ENCODE measurements around the gene BCL2L1.
A peak's percentile ranks its signal among the peaks of the same experiment; 100 is the strongest.

The BCL2L1 gene

GRCh38 chr20:31717478-31718201 lies 5.0 kb downstream of the BCL2L1 start:
- peaks cover 62% of the 10 kb centered on the region for H3K4me1 Mint-ChIP-seq
- H3K27me3 Mint-ChIP-seq: no peaks in the 10 kb centered on the region
- H3K36me3 Mint-ChIP-seq (ENCODE audit: low read depth): peaks cover 97% of the 10 kb centered on the region
- peak overlapping the region; percentile 94 for H3K27ac Mint-ChIP-seq
- DNase-seq: no peak
- H3K9me3 Mint-ChIP-seq: no peaks in the 10 kb centered on the region
- H3K4me3 Mint-ChIP-seq: peak overlapping the region; percentile 99
- peak; percentile 70 for ATAC-seq

GRCh38 chr20:31716818-31717477 lies 5.7 kb downstream of the BCL2L1 start:
- ATAC-seq: no peak
- Mint-ChIP-seq H3K27ac (peak overlapping the region; percentile 94), H3K9me3 (no peaks in the 10 kb centered on the region), H3K4me1 (peaks cover 67% of the 10 kb centered on the region), H3K27me3 (no peaks in the 10 kb centered on the region), H3K36me3 (ENCODE audit: low read depth) (peaks cover 99% of the 10 kb centered on the region), H3K4me3 (peak overlapping the region; percentile 99)
- DNase-seq: peak; percentile 31

GRCh38 chr20:31716351-31716750 lies 6.3 kb downstream of the BCL2L1 start:
- Mint-ChIP-seq H3K36me3 (ENCODE audit: low read depth) (peaks cover 98% of the 10 kb centered on the region), H3K4me1 (peaks cover 73% of the 10 kb centered on the region), H3K9me3 (no peaks in the 10 kb centered on the region), H3K4me3 (peak overlapping the region; percentile 99), H3K27ac (peak overlapping the region; percentile 94), H3K27me3 (no peaks in the 10 kb centered on the region)
- DNase-seq (no peak), ATAC-seq (no peak)

- ATAC-seq: peak; percentile 9
- H3K4me3 Mint-ChIP-seq: peak overlapping the region; percentile 99
- DNase-seq: no peak
- peaks cover 79% of the 10 kb centered on the region for H3K4me1 Mint-ChIP-seq
- H3K27ac Mint-ChIP-seq: peak overlapping the region; percentile 94
- no peaks in the 10 kb centered on the region for H3K9me3 Mint-ChIP-seq
- peaks cover 98% of the 10 kb centered on the region for H3K36me3 Mint-ChIP-seq (ENCODE audit: low read depth)
- no peaks in the 10 kb centered on the region for H3K27me3 Mint-ChIP-seq
Observed at GRCh38 chr20:31715766-31716165, 6.9 kb downstream of the BCL2L1 start.

GRCh38 chr20:31713312-31714273 lies 9.1 kb downstream of the BCL2L1 start:
- Mint-ChIP-seq H3K36me3 (ENCODE audit: low read depth) (peaks cover 94% of the 10 kb centered on the region), H3K4me3 (peak overlapping the region; percentile 99), H3K4me1 (peaks cover 87% of the 10 kb centered on the region), H3K27me3 (no peaks in the 10 kb centered on the region), H3K9me3 (no peaks in the 10 kb centered on the region), H3K27ac (peak overlapping the region; percentile 94)
- ATAC-seq (no peak), DNase-seq (no peak)

- ATAC-seq: no peak
- Mint-ChIP-seq H3K9me3 (no peaks in the 10 kb centered on the region), H3K4me1 (peaks cover 93% of the 10 kb centered on the region), H3K27me3 (no peaks in the 10 kb centered on the region), H3K36me3 (ENCODE audit: low read depth) (peaks cover 92% of the 10 kb centered on the region), H3K27ac (peak overlapping the region; percentile 94), H3K4me3 (peak overlapping the region; percentile 99)
- no peak for DNase-seq
Observed at GRCh38 chr20:31712564-31713311, 9.9 kb downstream of the BCL2L1 start.

GRCh38 chr20:31712112-31712553 lies 10.5 kb downstream of the BCL2L1 start:
- Mint-ChIP-seq H3K4me1 (peaks cover 93% of the 10 kb centered on the region), H3K9me3 (no peaks in the 10 kb centered on the region), H3K27ac (peak overlapping the region; percentile 94), H3K4me3 (peak overlapping the region; percentile 24), H3K36me3 (ENCODE audit: low read depth) (peaks cover 92% of the 10 kb centered on the region), H3K27me3 (no peaks in the 10 kb centered on the region)
- no peak for DNase-seq
- no peak for ATAC-seq

- peak overlapping the region; percentile 24 for H3K4me3 Mint-ChIP-seq
- no peaks in the 10 kb centered on the region for H3K27me3 Mint-ChIP-seq
- peaks cover 94% of the 10 kb centered on the region for H3K4me1 Mint-ChIP-seq
- DNase-seq (no peak), ATAC-seq (no peak)
- peak overlapping the region; percentile 94 for H3K27ac Mint-ChIP-seq
- H3K9me3 Mint-ChIP-seq: no peaks in the 10 kb centered on the region
- H3K36me3 Mint-ChIP-seq (ENCODE audit: low read depth): peaks cover 92% of the 10 kb centered on the region
Observed at GRCh38 chr20:31711179-31712111, 11.2 kb downstream of the BCL2L1 start.

GRCh38 chr20:31710423-31711108 lies 12.1 kb downstream of the BCL2L1 start:
- Mint-ChIP-seq H3K9me3 (no peaks in the 10 kb centered on the region), H3K36me3 (ENCODE audit: low read depth) (peaks cover 90% of the 10 kb centered on the region), H3K4me1 (peaks cover 93% of the 10 kb centered on the region), H3K4me3 (peak overlapping the region; percentile 23), H3K27me3 (no peaks in the 10 kb centered on the region), H3K27ac (peak overlapping the region; percentile 94)
- no peak for ATAC-seq
- DNase-seq: no peak

- no peaks in the 10 kb centered on the region for H3K27me3 Mint-ChIP-seq
- peaks cover 91% of the 10 kb centered on the region for H3K4me1 Mint-ChIP-seq
- peak overlapping the region; percentile 9 for H3K4me3 Mint-ChIP-seq
- H3K27ac Mint-ChIP-seq: peak overlapping the region; percentile 66
- DNase-seq (no peak), ATAC-seq (no peak)
- peaks cover 88% of the 10 kb centered on the region for H3K36me3 Mint-ChIP-seq (ENCODE audit: low read depth)
- no peaks in the 10 kb centered on the region for H3K9me3 Mint-ChIP-seq
Observed at GRCh38 chr20:31709939-31710338, 12.7 kb downstream of the BCL2L1 start.

GRCh38 chr20:31708736-31709534 lies 13.7 kb downstream of the BCL2L1 start:
- DNase-seq: no peak
- peaks cover 88% of the 10 kb centered on the region for H3K4me1 Mint-ChIP-seq
- no peaks in the 10 kb centered on the region for H3K27me3 Mint-ChIP-seq
- peak overlapping the region; percentile 45 for H3K4me3 Mint-ChIP-seq
- H3K9me3 Mint-ChIP-seq: no peaks in the 10 kb centered on the region
- H3K36me3 Mint-ChIP-seq (ENCODE audit: low read depth): peaks cover 88% of the 10 kb centered on the region
- no peak for ATAC-seq
- peak overlapping the region; percentile 39 for H3K27ac Mint-ChIP-seq
